Measurements from ENCODE around the gene CLIC1.

The CLIC1 gene

DNA sequence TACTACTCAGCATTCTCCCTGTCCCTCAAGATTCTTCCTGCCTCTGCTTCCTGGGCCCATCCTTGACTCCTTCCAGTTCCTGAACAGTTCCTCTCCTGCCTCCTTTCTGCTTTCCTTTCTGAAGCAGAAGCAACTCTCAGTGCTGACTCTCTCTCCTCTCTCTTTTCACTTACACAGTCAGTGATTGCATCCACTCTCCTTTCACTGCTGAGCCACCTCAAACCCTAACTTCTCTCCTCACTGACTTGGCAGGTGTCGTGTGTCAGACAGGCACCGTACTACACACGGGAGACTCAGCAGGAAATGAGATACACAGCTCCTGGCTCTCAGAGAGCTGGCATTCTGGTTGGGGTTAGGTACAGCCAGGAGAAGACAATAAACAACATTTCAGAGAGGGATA is 38.8 kb downstream of the CLIC1 start:
- Histone ChIP-seq H3K27me3 (no peaks in the 10 kb centered on the region), H4K20me1 (peaks cover 9 to 59% (median 35%) of the 10 kb centered on the region in 11 experiments; a peak in 16 of 22 replicates), H3K4me2 (peak overlapping the region in 3 of 11 experiments; percentile 13 to 47 (median 47); a peak in 4 of 22 replicates), H3K27ac (0 out of 22 replicates have a peak overlapping the region, but pooled peaks of 1 of the 11 experiments have one; percentile 29), H3K9me3 (replicated peaks in 1 of 11) (no peaks in the 10 kb centered on the region), H3K4me3 (no peak overlapping the region), H3K4me1 (peaks cover 15 to 47% (median 19%) of the 10 kb centered on the region in 10 experiments), H3K9ac (peak overlapping the region in 4 of 11 experiments; percentile 33 to 63 (median 38); a peak in 4 of 22 replicates), H3K36me3 (peaks cover 78 to 93% (median 85%) of the 10 kb centered on the region in 11 experiments)
- no peak for TF ChIP-seq Cebpa-rat (IDR thresholded peaks at IDR 0.05)

DNA sequence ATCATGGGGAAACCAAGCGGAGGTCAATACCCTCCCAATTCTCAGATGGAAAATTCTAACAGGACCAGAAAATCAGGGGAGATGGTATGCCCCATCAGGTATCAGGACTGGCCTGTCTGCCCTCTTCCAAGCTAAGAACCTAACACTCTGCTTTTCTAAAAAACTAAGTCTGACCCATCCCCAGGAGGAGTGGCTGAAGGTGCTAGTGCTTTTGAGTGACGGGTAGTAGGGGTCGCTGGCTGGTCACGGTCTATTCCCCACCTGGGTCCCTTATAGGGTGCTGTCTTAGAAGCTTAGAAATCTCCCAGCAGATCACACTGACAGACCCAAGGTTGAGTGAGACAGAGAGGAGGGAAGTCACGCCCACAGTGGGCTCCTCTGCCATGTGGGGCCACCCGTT is 42.8 kb downstream of the CLIC1 start:
- peaks cover 0 to 42% (median 12%) of the 10 kb centered on the region in 10 experiments; a peak in 14 of 20 replicates for H3K4me1 ChIP-seq
- H3K27ac ChIP-seq: no peak overlapping the region
- no peaks in the 10 kb centered on the region for H3K9me3 ChIP-seq (replicated peaks in 1 of 11)
- no peak for TF ChIP-seq Cebpa-rat (IDR thresholded peaks at IDR 0.05)
- H3K4me2 ChIP-seq: no peak overlapping the region
- peak overlapping the region in 2 of 11 experiments; percentile 11 to 29; a peak in 2 of 22 replicates for H3K9ac ChIP-seq
- H4K20me1 ChIP-seq: peaks cover 2 to 38% (median 20%) of the 10 kb centered on the region in 11 experiments; a peak in 16 of 22 replicates
- no peak overlapping the region for H3K4me3 ChIP-seq
- peaks cover 93 to 99% (median 96%) of the 10 kb centered on the region in 11 experiments for H3K36me3 ChIP-seq
- H3K27me3 ChIP-seq: no peaks in the 10 kb centered on the region

- Histone ChIP-seq H3K36me3 (peaks cover 96 to 100% (median 98%) of the 10 kb centered on the region in 11 experiments), H3K27me3 (no peaks in the 10 kb centered on the region), H3K4me1 (peaks cover 0 to 36% (median 12%) of the 10 kb centered on the region in 10 experiments; a peak in 14 of 20 replicates), H3K4me2 (no peak overlapping the region), H3K27ac (no peak overlapping the region), H3K9me3 (replicated peaks in 1 of 11) (no peaks in the 10 kb centered on the region), H4K20me1 (peaks cover 0 to 42% (median 15%) of the 10 kb centered on the region in 11 experiments; a peak in 16 of 22 replicates), H3K9ac (peak overlapping the region in 1 of 11 experiments; percentile 29; a peak in 1 of 22 replicates), H3K4me3 (no peak overlapping the region)
- no peak for TF ChIP-seq Cebpa-rat (IDR thresholded peaks at IDR 0.05)
These were observed 43.4 kb downstream of the CLIC1 start for GRCh38 chr6:31692886-31693285.

DNA sequence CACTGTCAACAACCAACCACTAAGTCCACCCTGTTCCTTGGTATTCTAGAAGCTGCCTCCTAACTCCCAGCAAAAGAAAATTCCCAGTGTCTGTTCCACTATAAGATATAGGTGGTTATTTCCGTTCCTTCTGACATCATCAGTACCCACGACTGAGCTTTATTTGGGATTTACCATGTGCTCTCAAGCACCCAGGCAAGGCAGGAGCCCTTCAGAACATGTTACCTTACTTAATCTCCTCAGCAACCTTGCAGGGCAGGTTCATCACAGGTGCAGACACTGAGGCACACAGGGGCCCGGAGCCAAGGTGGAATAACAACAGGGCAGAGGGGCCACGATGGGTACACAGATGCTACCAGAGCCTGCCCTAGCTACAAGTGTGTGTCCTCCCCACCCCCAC is 44.0 kb downstream of the CLIC1 start:
- Histone ChIP-seq H3K9me3 (replicated peaks in 1 of 11) (no peaks in the 10 kb centered on the region), H3K4me2 (no peak overlapping the region), H3K4me1 (peaks cover 0 to 30% (median 12%) of the 10 kb centered on the region in 10 experiments; a peak in 12 of 20 replicates), H3K9ac (no peak overlapping the region), H3K4me3 (no peak overlapping the region), H3K27me3 (no peaks in the 10 kb centered on the region), H3K27ac (no peak overlapping the region), H4K20me1 (peaks cover 0 to 42% (median 11%) of the 10 kb centered on the region in 11 experiments; a peak in 14 of 22 replicates), H3K36me3 (peaks cover 96 to 100% (median 98%) of the 10 kb centered on the region in 11 experiments)
- no peak for TF ChIP-seq Cebpa-rat (IDR thresholded peaks at IDR 0.05)

GRCh38 chr6:31691564-31692108 is 44.7 kb downstream of the CLIC1 start:
- no peak overlapping the region for H3K9ac ChIP-seq
- H4K20me1 ChIP-seq: peaks cover 0 to 39% (median 5%) of the 10 kb centered on the region in 11 experiments; a peak in 10 of 22 replicates
- no peak for TF ChIP-seq Cebpa-rat (IDR thresholded peaks at IDR 0.05)
- no peaks in the 10 kb centered on the region for H3K9me3 ChIP-seq (replicated peaks in 1 of 11)
- H3K4me3 ChIP-seq: no peak overlapping the region
- H3K36me3 ChIP-seq: peaks cover 97 to 100% (median 98%) of the 10 kb centered on the region in 11 experiments
- no peak overlapping the region for H3K4me2 ChIP-seq
- H3K27me3 ChIP-seq: no peaks in the 10 kb centered on the region
- H3K27ac ChIP-seq: no peak overlapping the region
- H3K4me1 ChIP-seq: peaks cover 0 to 24% (median 12%) of the 10 kb centered on the region in 10 experiments; a peak in 12 of 20 replicates

- Histone ChIP-seq H3K36me3 (peaks cover 97 to 100% (median 98%) of the 10 kb centered on the region in 11 experiments), H3K9ac (peak overlapping the region in 3 of 11 experiments; percentile 13 to 43 (median 21); a peak in 5 of 22 replicates), H3K27me3 (no peaks in the 10 kb centered on the region), H3K4me1 (peaks cover 0 to 24% (median 12%) of the 10 kb centered on the region in 10 experiments; a peak in 12 of 20 replicates), H3K4me3 (no peak overlapping the region), H3K4me2 (0 out of 22 replicates have a peak overlapping the region, but pooled peaks of 1 of the 11 experiments have one; percentile 56), H3K27ac (no peak overlapping the region), H4K20me1 (peaks cover 0 to 34% (median 4%) of the 10 kb centered on the region in 11 experiments; a peak in 7 of 22 replicates), H3K9me3 (replicated peaks in 1 of 11) (no peaks in the 10 kb centered on the region)
- TF ChIP-seq Cebpa-rat (IDR thresholded peaks at IDR 0.05): no peak
These were observed 45.3 kb downstream of the CLIC1 start for GRCh38 chr6:31691078-31691463.

GRCh38 chr6:31690231-31691077 is 45.9 kb downstream of the CLIC1 start:
- H3K9ac ChIP-seq: peak overlapping the region in 4 of 11 experiments; percentile 13 to 46 (median 29); a peak in 6 of 22 replicates
- H3K4me2 ChIP-seq: peak overlapping the region in 5 of 11 experiments; percentile 39 to 57 (median 52); a peak in 7 of 22 replicates
- H4K20me1 ChIP-seq: peaks cover 0 to 34% (median 4%) of the 10 kb centered on the region in 11 experiments; a peak in 7 of 22 replicates
- H3K27ac ChIP-seq: peak overlapping the region in 1 of 11 experiments; percentile 13; a peak in 1 of 22 replicates
- no peaks in the 10 kb centered on the region for H3K9me3 ChIP-seq (replicated peaks in 1 of 11)
- H3K4me1 ChIP-seq: peaks cover 0 to 24% (median 12%) of the 10 kb centered on the region in 10 experiments; a peak in 12 of 20 replicates
- H3K27me3 ChIP-seq: no peaks in the 10 kb centered on the region
- peaks cover 97 to 100% (median 98%) of the 10 kb centered on the region in 11 experiments for H3K36me3 ChIP-seq
- TF ChIP-seq Cebpa-rat (IDR thresholded peaks at IDR 0.05): no peak
- no peak overlapping the region for H3K4me3 ChIP-seq

GRCh38 chr6:31689249-31690110 is 46.9 kb downstream of the CLIC1 start:
- Histone ChIP-seq H3K27ac (no peak overlapping the region), H3K9me3 (replicated peaks in 1 of 11) (no peaks in the 10 kb centered on the region), H3K4me3 (no peak overlapping the region), H3K36me3 (peaks cover 93 to 99% (median 95%) of the 10 kb centered on the region in 11 experiments), H3K4me1 (peaks cover 0 to 24% (median 12%) of the 10 kb centered on the region in 10 experiments; a peak in 12 of 20 replicates), H3K9ac (peak overlapping the region in 2 of 11 experiments; percentile 43 to 46; a peak in 1 of 22 replicates), H3K27me3 (no peaks in the 10 kb centered on the region), H4K20me1 (peaks cover 0 to 34% (median 3%) of the 10 kb centered on the region in 11 experiments; a peak in 6 of 22 replicates), H3K4me2 (peak overlapping the region in 6 of 11 experiments; percentile 19 to 57 (median 49); a peak in 11 of 22 replicates)
- TF ChIP-seq Cebpa-rat (IDR thresholded peaks at IDR 0.05): no peak

Data from BLaER1 treated with 17β-estradiol and CSF1 and Interleukin-3, amounts not matched to agents 10 nM and 100 nM (cell line).